Gastrocnemius medialis (tissue), 4 donors: ENCODE data around the gene BBS4. TPM values are rescaled to one million over a fixed set of nuclear protein-coding genes. Genes with fewer than 3 reads are reported as not detected.
"Not testable (repeated sequence)": the region's sequence is repeated elsewhere in the genome, so short reads cannot be mapped to it uniquely, and the experiment has no call there.

ENCODE experiments used
- ATAC-seq, 2 donors: fragments of 150-250 bp; one replicate each; pipeline ENCODE4 v1.9.1; 2016
- DNase-seq, 2 donors: peaks; one replicate each; pipeline ENCODE4 v3.0.0-alpha.2; 2019
- H3K27ac ChIP-seq, 4 donors: fragments of 200-600 bp; sonication (generic); 1 replicate in 1 of 4; 2 replicates in 3 of 4; pipeline ENCODE4 v1.5.1; 2016 to 2018; ENCODE audit warnings: mild to moderate bottlenecking in 2 of 4, moderate library complexity in 1 of 4
- H3K27me3 ChIP-seq, 3 donors: fragments of 200-600 bp; sonication (generic) in 2 of 3; 1 replicate in 1 of 3; 2 replicates in 2 of 3; pipeline versions ENCODE4 v1.5.1 to v1.6.0; 2016 to 2019; ENCODE audit warnings: mild to moderate bottlenecking in 1 of 3, moderate library complexity in 1 of 3
- H3K36me3 ChIP-seq, 2 donors: fragments of 200-600 bp; sonication (generic) in 1 of 2; one replicate each; pipeline ENCODE4 v1.5.1; 2017 to 2018
- H3K4me1 ChIP-seq, 2 donors: fragments of 200-600 bp; sonication (generic) in 1 of 2; one replicate each; pipeline ENCODE4 v1.5.1; 2016 to 2017; ENCODE audit warnings: mild to moderate bottlenecking in 2 of 2
- H3K4me3 ChIP-seq, 4 donors: fragments of 200-600 bp; sonication (generic) in 3 of 4; 1 replicate in 1 of 4; 2 replicates in 3 of 4; pipeline ENCODE4 v1.5.1; 2016 to 2019; ENCODE audit warnings: mild to moderate bottlenecking in 2 of 4
- H3K9me3 ChIP-seq, 3 donors: fragments of 200-600 bp; sonication (generic) in 2 of 3; 1 replicate in 1 of 3; 2 replicates in 2 of 3; pipeline ENCODE4 v1.5.1; 2016 to 2019
- POLR2A ChIP-seq, 2 donors: fragments of 450-650 bp; IDR thresholded peaks; one replicate each; pipeline ENCODE4 v1.6.1; 2017; ENCODE audit warnings: antibody characterized with exemption in 2 of 2, mild to moderate bottlenecking in 2 of 2, moderate library complexity in 2 of 2
- in situ Hi-C, 4 donors: fragments of 200-750 bp; cut with MboI; loops; one replicate each; pipeline versions ENCODE4 v1.15.0 to v1.8.0; 2017; ENCODE audit warnings: low sequenced_read_pairs in 4 of 4
- intact Hi-C: fragments of 100-400 bp; cut with DNase I; formaldehyde crosslinking; loops from one replicate; pipeline ENCODE4 v1.15.1; 2023; ENCODE audit warnings: low total_unique reads
- total RNA-seq, 4 donors: library from RNA; depleted of rRNA; stranded (reverse); fragments of >200 nt; gene quantifications; one replicate each; pipeline versions ENCODE4 v1.1.0 to v1.2.3, GENCODE V29; 2016
- TF ChIP-seq, protein P1 (sequence below), 5 experiments: fragments of 450-650 bp in 3 of 5; fragments of 200-600 bp in 2 of 5; sonication (generic) in 2 of 5; IDR thresholded peaks in 4 of 5; conservative IDR thresholded peaks in 1 of 5; 1 replicate in 4 of 5; 2 replicates in 1 of 5; pipeline ENCODE4 v1.5.1; 2016 to 2019; ENCODE audit warnings: antibody characterized with exemption in 5 of 5, mild to moderate bottlenecking in 3 of 5, moderate library complexity in 3 of 5

Gene BBS4
- total RNA-seq, 4 donors from 2014 or later: 21.6 to 37.0 (median 28.7) TPM

DNA sequence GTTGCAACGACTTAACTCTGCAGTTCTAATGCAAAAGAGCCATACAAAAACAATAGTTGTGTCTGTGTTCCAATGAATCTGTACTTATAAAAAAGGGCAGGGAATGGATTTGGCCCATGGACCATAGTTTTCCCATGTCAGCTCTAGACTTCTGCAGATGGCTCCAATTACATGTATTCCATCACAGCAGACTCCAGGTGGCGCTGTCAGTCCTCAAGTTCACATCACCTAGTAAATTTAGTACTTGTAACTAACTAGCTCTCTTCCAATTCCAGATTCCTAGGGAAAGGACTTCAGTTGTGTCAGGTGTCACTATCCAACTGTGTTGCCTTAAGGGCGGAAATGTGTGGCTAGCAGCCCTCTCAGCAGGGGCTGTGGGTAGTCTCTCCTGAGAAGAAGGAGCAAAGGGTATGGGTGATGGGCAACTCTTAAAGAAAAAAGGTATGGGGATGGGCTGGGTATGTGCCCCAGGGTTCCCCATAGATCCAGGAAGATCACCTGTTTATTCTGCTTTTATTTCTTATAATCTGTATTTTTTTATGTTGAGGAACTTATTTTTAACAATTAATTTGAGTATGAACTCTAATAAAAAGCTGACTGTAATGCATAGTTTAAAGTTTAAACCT is 36.2 kb downstream of the BBS4 start:
- Histone ChIP-seq H3K4me1 (peaks cover 4 to 9% of the 10 kb centered on the region in 2 donors), H3K9me3 (no peaks in the 10 kb centered on the region), H3K36me3 (peaks cover 0 to 20% of the 10 kb centered on the region in 2 donors), H3K27ac (no peak overlapping the region), H3K4me3 (no peak overlapping the region), H3K27me3 (no peaks in the 10 kb centered on the region)
- intact Hi-C loops (loop anchor here (2.0 to 5.0 kb wide), 3 partner anchors 61 to 360 kb away; partner anchors contain the start of gene ADPGK), in situ Hi-C loops (no loop called here)
- DNase-seq: peak; percentile 2 to 66
- TF ChIP-seq, protein P1, sequence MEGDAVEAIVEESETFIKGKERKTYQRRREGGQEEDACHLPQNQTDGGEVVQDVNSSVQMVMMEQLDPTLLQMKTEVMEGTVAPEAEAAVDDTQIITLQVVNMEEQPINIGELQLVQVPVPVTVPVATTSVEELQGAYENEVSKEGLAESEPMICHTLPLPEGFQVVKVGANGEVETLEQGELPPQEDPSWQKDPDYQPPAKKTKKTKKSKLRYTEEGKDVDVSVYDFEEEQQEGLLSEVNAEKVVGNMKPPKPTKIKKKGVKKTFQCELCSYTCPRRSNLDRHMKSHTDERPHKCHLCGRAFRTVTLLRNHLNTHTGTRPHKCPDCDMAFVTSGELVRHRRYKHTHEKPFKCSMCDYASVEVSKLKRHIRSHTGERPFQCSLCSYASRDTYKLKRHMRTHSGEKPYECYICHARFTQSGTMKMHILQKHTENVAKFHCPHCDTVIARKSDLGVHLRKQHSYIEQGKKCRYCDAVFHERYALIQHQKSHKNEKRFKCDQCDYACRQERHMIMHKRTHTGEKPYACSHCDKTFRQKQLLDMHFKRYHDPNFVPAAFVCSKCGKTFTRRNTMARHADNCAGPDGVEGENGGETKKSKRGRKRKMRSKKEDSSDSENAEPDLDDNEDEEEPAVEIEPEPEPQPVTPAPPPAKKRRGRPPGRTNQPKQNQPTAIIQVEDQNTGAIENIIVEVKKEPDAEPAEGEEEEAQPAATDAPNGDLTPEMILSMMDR (IDR thresholded peaks at IDR 0.05 in 4 of 5, conservative IDR thresholded peaks at IDR 0.05 in 1 of 5): peak; percentile 56 to 74 (median 58)
- no peak for TF ChIP-seq POLR2A (IDR thresholded peaks at IDR 0.05)
- peak in 1 of 2 donors; percentile 76 for ATAC-seq

DNA sequence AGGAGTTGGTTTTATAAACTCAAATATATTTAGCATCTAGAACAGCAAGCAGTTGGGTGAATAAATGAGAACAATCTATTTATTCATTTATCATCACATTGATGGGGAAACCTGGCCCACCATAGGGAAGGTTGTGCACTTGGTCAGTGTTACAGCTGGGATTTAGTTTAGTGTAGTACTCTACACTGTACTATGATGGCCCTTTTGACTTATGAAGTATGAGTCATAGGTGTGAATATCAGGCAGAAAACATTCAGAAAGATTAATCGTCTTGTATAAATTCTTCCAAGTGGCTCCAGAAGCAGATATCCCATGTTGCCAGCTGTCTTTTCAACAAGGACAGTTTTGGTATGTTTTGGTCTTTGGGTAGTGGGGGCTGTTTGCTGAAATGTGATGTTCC is 38.0 kb downstream of the BBS4 start:
- in situ Hi-C loops: no loop called here

DNA sequence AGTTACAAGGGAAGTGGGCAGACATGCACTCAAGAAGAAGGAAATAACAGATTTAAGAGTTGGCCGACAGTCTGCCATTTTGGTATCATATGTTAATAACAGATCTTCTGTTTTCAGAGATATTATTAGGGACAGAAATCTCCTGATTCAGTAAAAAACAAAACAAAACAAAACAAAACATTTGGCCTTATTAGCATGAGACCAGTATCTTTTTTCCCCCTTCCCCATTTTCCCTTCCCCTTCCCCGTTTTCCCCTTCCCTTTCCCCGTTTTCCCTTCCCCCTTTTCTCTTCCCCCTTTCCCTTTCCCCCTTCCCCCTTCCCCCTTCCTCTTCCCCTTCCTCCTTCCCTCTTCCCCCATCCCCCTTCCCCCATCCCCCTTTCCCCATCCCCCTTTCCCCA is 39.4 kb downstream of the BBS4 start:
- DNase-seq (no peak), ATAC-seq (no peak)
- Histone ChIP-seq H3K4me1 (peaks cover 4 to 9% of the 10 kb centered on the region in 2 donors), H3K4me3 (no peak overlapping the region), H3K36me3 (peaks cover 0 to 11% of the 10 kb centered on the region in 2 donors), H3K9me3 (no peaks in the 10 kb centered on the region), H3K27me3 (no peaks in the 10 kb centered on the region), H3K27ac (no peak overlapping the region)
- TF ChIP-seq, protein P1 (IDR thresholded peaks at IDR 0.05 in 4 of 5, conservative IDR thresholded peaks at IDR 0.05 in 1 of 5): no peak
- TF ChIP-seq POLR2A (IDR thresholded peaks at IDR 0.05): no peak
- in situ Hi-C loops (no loop called here), intact Hi-C loops (no loop called here)

More for the DNA sequence above, 38.0 kb downstream of the BBS4 start:
- TF ChIP-seq, protein P1 (IDR thresholded peaks at IDR 0.05 in 4 of 5, conservative IDR thresholded peaks at IDR 0.05 in 1 of 5): no peak
- TF ChIP-seq POLR2A (IDR thresholded peaks at IDR 0.05): no peak
- Histone ChIP-seq H3K9me3 (no peaks in the 10 kb centered on the region), H3K4me3 (no peak overlapping the region), H3K36me3 (peaks cover 0 to 15% of the 10 kb centered on the region in 2 donors), H3K27me3 (no peaks in the 10 kb centered on the region), H3K27ac (no peak overlapping the region), H3K4me1 (peaks cover 4 to 9% of the 10 kb centered on the region in 2 donors)
- no peak for DNase-seq
- no peak for ATAC-seq
- intact Hi-C loops: loop anchor here (5.0 kb wide), 2 partner anchors 73 to 358 kb away; no protein-coding TSS in a partner anchor

DNA sequence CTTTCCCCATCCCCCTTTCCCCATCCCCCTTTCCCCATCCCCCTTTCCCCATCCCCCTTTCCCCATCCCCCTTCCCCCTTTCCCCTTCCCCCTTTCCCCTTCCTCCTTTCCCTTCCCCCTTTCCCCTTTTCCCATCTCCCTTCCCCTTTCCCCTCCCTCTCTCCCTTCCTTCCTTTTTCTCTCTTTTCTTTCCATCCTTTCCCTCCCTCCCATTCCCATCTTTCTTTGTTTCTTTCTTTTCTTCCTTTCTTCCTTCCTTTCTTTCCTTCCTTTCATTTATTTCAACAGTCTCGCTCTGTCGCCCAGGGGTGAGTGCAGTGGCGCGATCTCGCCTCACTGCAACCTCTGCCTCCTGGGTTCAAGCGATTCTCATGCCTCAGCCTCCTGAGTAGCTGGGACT is 39.8 kb downstream of the BBS4 start:
- H3K36me3 ChIP-seq: peaks cover 0 to 11% of the 10 kb centered on the region in 2 donors
- H3K4me1 ChIP-seq, H3K4me3 ChIP-seq, H3K27ac ChIP-seq, H3K9me3 ChIP-seq, in situ Hi-C loops, ATAC-seq, DNase-seq, H3K27me3 ChIP-seq, intact Hi-C loops: not testable (repeated sequence)

DNA sequence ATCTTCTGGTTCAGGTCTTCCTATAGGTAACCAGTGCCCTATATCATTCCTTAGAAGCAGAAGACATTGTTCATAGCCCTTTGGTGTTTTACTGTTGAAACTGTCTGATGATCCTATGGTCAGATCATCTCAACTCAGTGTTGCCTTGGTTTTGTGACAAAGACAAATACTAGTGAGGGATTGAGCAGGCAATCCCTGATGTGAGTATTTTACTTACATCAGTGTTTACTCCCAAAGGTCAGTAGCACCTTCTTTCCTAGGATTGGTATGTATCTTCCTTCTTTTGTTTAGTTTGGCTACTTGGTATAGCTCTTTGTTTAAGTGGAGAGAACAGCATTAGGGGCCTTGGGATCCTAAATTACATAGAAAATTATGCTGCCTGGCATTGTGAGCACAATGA is 41.1 kb downstream of the BBS4 start:
- Histone ChIP-seq H3K9me3 (no peaks in the 10 kb centered on the region), H3K4me3 (no peak overlapping the region), H3K4me1 (peaks cover 0 to 2% of the 10 kb centered on the region in 2 donors), H3K36me3 (peaks cover 0 to 20% of the 10 kb centered on the region in 2 donors), H3K27ac (no peak overlapping the region), H3K27me3 (no peaks in the 10 kb centered on the region)
- no peak for ATAC-seq
- TF ChIP-seq, protein P1 (IDR thresholded peaks at IDR 0.05 in 4 of 5, conservative IDR thresholded peaks at IDR 0.05 in 1 of 5): no peak
- no peak for TF ChIP-seq POLR2A (IDR thresholded peaks at IDR 0.05)
- intact Hi-C loops: no loop called here
- no peak for DNase-seq
- in situ Hi-C loops: no loop called here

DNA sequence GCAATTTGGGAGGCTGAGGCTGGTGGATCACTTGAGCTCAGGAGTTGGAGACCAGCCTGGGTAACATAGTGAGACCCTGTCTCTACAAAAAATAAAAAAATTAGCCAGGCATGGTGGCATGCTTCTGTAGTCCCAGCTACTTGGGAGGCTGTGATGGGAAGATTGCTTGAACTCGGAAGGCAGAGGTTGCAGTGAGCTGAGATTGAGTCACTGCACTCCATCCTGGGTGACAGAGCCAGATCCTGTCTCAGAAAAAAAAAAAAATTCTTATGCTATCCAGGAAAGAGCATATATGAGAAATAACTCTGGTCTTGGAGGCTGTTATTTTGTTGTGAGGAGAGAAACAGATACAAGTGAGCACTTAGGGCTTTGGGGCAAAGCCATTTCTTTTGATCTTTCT is 42.2 kb downstream of the BBS4 start:
- DNase-seq, H3K27ac ChIP-seq, H3K4me1 ChIP-seq, intact Hi-C loops, H3K4me3 ChIP-seq, H3K27me3 ChIP-seq, ATAC-seq, H3K9me3 ChIP-seq, in situ Hi-C loops: not testable (repeated sequence)
- H3K36me3 ChIP-seq: peaks cover 0 to 30% of the 10 kb centered on the region in 2 donors
